CD4-positive, alpha-beta T cell (primary cell): ENCODE measurements around the gene MIOS. TPM values are rescaled to one million over a fixed set of nuclear protein-coding genes. Genes with fewer than 3 reads are reported as not detected.

ENCODE experiments used
- ATAC-seq: fragments of 200-7000 bp; cut with Tn5 transposase; one replicate; pipeline ENCODE4 v1.10.0; 2022; ENCODE audit warnings: mild to moderate bottlenecking; ENCODE audit not compliant: poor library complexity
- CTCF ChIA-PET: fragments of 350-600 bp; sonication (Branson Sonifier 250); formaldehyde crosslinking; loops from one replicate; lab custom pipeline; 2021; ENCODE audit warnings: antibody characterized with exemption, inconsistent platforms; lab: Charles Lee
- POLR2A ChIA-PET: fragments of 350-600 bp; sonication (Branson Sonifier 250); formaldehyde crosslinking; loops from one replicate; lab custom pipeline; 2021; ENCODE audit warnings: antibody characterized with exemption, inconsistent platforms; lab: Charles Lee
- DNase-seq, 14 experiments: peaks; one replicate each; pipeline ENCODE4 v3.0.0-alpha.2; 2013 to 2020; ENCODE audit warnings: mixed read lengths in 2 of 14
- H3K27ac ChIP-seq, 2 donors: one replicate each; pipeline versions ENCODE4 v1.5.1 to v1.7.0; 2013; ENCODE audit warnings: low read length in 2 of 2, low read depth in 1 of 2, mild to moderate bottlenecking in 1 of 2
- H3K27me3 ChIP-seq, 2 experiments: 1 replicate in 1 of 2; 2 replicates in 1 of 2; pipeline versions ENCODE4 v1.6.1 to v1.7.0; 2013; ENCODE audit warnings: low read length in 2 of 2, control low read depth in 1 of 2, mild to moderate bottlenecking in 1 of 2, moderate library complexity in 1 of 2; ENCODE audit not compliant: insufficient read depth in 2 of 2, control insufficient read depth in 1 of 2
- H3K36me3 ChIP-seq: one replicate; pipeline ENCODE4 v1.6.1; 2013; ENCODE audit warnings: low read length, control low read depth; ENCODE audit not compliant: insufficient read depth
- H3K4me1 ChIP-seq: one replicate; pipeline ENCODE4 v1.6.1; 2013; ENCODE audit warnings: low read length, control low read depth; ENCODE audit not compliant: insufficient read depth
- H3K4me3 ChIP-seq: one replicate; pipeline ENCODE4 v1.5.1; 2013; ENCODE audit warnings: mild to moderate bottlenecking, low read length, moderate library complexity
- H3K9me3 ChIP-seq, 2 experiments: 1 replicate in 1 of 2; 2 replicates in 1 of 2; pipeline versions ENCODE4 v1.6.1 to v1.7.0; 2013; ENCODE audit warnings: low read length in 2 of 2, mild to moderate bottlenecking in 2 of 2, control low read depth in 1 of 2, moderate library complexity in 1 of 2; ENCODE audit not compliant: control insufficient read depth in 1 of 2, insufficient read depth in 1 of 2
- H3K27ac Mint-ChIP-seq: one replicate; pipeline ENCODE4 v1.8.0; 2020; ENCODE audit warnings: mixed read lengths
- H3K27me3 Mint-ChIP-seq: one replicate; pipeline ENCODE4 v1.8.0; 2021; ENCODE audit warnings: mixed read lengths
- H3K36me3 Mint-ChIP-seq: one replicate; pipeline ENCODE4 v1.8.0; 2021; ENCODE audit warnings: low read depth, mixed read lengths
- H3K4me1 Mint-ChIP-seq: one replicate; pipeline ENCODE4 v1.8.0; 2021; ENCODE audit warnings: low read depth, mixed read lengths
- H3K4me3 Mint-ChIP-seq: one replicate; pipeline ENCODE4 v1.8.0; 2020; ENCODE audit warnings: mild to moderate bottlenecking, mixed read lengths
- H3K9me3 Mint-ChIP-seq: one replicate; pipeline ENCODE4 v1.8.0; 2020; ENCODE audit warnings: mixed read lengths
- intact Hi-C, 2 experiments: fragments of 100-400 bp; cut with DNase I in 1 of 2; cut with micrococcal nuclease in 1 of 2; formaldehyde crosslinking; loops; one replicate each; pipeline versions ENCODE4 v1.15.1 to v1.9.0; 2023 to 2025; cut with DNase I, micrococcal nuclease
- total RNA-seq, 174 experiments: library from RNA in 2 of 174; stranded (reverse) in 2 of 174; gene quantifications; one replicate each; pipeline ENCODE4 v1.2.3 and lab custom pipeline; 2021 to 2026
- TF ChIP-seq, protein P1 (sequence below): fragments of 200-600 bp; IDR thresholded peaks from one replicate; pipeline ENCODE4 v1.8.0; 2022; ENCODE audit warnings: antibody characterized with exemption, mild to moderate bottlenecking

The MIOS gene
- total RNA-seq, 2 experiments from 2014 or later = 30.8 to 33.3 TPM

DNA sequence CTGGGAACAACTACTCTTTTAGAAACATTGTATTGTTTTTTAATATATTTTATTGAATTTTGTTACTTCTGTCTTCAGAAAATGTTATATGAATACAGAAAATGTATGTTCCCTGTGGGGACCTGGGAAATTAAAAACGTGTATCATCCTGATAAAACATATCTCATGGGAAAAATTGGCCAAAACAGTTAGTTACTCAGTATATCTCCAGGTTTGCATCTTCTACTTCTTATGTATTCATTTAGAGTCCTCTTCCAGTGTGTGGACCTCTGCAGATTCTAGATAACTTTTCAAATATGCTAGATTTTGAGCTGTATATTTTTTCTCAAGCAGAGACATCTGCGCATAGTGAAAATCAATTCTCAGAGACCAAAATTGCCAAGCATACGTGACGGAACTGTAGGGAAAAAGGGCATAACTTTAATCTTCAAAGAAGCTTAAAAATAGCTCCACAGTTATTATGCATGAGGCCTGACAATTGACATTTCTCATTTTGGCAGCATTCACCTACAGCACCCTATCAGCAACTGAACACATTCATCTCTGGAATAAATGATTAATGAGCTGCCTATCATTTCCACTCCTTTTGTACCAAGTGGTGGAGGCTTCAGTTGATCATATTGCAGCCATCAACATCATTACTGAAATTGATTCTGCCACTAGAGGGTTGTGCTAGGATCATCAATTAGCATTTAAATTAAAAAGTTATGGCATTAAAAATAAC, 47.5 kb downstream of the MIOS start:
- ATAC-seq (no peak), DNase-seq (no peak)
- Mint-ChIP-seq H3K27me3 (no peaks in the 10 kb centered on the region), H3K36me3 (no peaks in the 10 kb centered on the region), H3K4me3 (no peak overlapping the region), H3K9me3 (no peaks in the 10 kb centered on the region), H3K27ac (no peak overlapping the region), H3K4me1 (peaks cover 5% of the 10 kb centered on the region)
- ChIA-PET POLR2A (no interaction called here), CTCF (no interaction called here)
- intact Hi-C loops = no loop called here
- Histone ChIP-seq H3K9me3 (no peaks in the 10 kb centered on the region), H3K4me1 (no peaks in the 10 kb centered on the region), H3K4me3 (no peak overlapping the region), H3K27ac (no peak overlapping the region), H3K27me3 (no peaks in the 10 kb centered on the region), H3K36me3 (no peaks in the 10 kb centered on the region)
- TF ChIP-seq, protein P1, sequence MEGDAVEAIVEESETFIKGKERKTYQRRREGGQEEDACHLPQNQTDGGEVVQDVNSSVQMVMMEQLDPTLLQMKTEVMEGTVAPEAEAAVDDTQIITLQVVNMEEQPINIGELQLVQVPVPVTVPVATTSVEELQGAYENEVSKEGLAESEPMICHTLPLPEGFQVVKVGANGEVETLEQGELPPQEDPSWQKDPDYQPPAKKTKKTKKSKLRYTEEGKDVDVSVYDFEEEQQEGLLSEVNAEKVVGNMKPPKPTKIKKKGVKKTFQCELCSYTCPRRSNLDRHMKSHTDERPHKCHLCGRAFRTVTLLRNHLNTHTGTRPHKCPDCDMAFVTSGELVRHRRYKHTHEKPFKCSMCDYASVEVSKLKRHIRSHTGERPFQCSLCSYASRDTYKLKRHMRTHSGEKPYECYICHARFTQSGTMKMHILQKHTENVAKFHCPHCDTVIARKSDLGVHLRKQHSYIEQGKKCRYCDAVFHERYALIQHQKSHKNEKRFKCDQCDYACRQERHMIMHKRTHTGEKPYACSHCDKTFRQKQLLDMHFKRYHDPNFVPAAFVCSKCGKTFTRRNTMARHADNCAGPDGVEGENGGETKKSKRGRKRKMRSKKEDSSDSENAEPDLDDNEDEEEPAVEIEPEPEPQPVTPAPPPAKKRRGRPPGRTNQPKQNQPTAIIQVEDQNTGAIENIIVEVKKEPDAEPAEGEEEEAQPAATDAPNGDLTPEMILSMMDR = no peak

DNA sequence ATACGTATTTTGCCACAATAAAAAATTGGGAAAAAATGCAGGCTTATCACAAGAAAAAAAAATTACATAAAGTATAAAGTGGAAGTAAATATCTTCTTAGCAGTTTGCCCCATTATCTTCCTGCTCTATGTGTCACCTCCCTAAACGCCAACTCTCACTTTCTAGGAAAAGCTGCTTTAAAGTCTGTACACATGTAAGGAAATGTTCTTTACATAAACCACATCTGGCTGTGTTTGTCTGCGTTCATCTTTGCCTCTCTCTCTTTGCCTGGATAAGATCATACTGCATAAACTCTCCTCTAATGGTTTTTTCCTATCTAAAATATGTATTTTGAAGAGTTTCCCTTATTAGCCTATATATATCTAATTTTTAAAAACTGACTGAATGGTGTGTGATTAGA, 50.9 kb downstream of the MIOS start:
- POLR2A ChIA-PET = no interaction called here
- Mint-ChIP-seq H3K36me3 (no peaks in the 10 kb centered on the region), H3K4me3 (no peak overlapping the region), H3K27ac (no peak overlapping the region), H3K9me3 (no peaks in the 10 kb centered on the region), H3K27me3 (no peaks in the 10 kb centered on the region), H3K4me1 (peaks cover 5% of the 10 kb centered on the region)
- DNase-seq (no peak), ATAC-seq (no peak)
- TF ChIP-seq, protein P1 = no peak
- Histone ChIP-seq H3K4me1 (no peaks in the 10 kb centered on the region), H3K27ac (no peak overlapping the region), H3K36me3 (no peaks in the 10 kb centered on the region), H3K4me3 (no peak overlapping the region), H3K9me3 (no peaks in the 10 kb centered on the region), H3K27me3 (no peaks in the 10 kb centered on the region)
- CTCF ChIA-PET = no interaction called here
- intact Hi-C loops = no loop called here

DNA sequence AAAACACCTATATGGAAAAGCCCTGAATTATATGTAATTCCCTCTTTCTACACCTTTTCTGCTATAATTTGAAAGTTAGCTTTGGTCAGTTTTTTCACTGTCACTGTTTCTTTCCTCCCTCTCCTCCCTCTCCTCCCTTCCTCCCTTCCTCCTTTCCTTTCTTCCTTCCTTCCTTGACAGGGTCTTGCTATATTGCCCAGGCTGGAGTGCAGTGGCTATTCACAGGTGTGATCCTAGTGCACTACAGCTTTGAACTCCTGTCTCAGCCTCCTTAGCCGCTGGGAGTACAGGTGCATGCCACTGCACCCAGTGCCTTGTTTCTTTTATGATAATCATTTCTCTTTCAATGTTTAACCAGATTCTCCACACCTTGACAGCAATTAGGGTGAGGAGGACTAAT, 51.7 kb downstream of the MIOS start:
- Mint-ChIP-seq H3K9me3 (no peaks in the 10 kb centered on the region), H3K36me3 (no peaks in the 10 kb centered on the region), H3K4me3 (no peak overlapping the region), H3K4me1 (peaks cover 5% of the 10 kb centered on the region), H3K27me3 (no peaks in the 10 kb centered on the region), H3K27ac (no peak overlapping the region)
- no peak for DNase-seq
- Histone ChIP-seq H3K27me3 (no peaks in the 10 kb centered on the region), H3K9me3 (no peaks in the 10 kb centered on the region), H3K4me1 (no peaks in the 10 kb centered on the region), H3K4me3 (no peak overlapping the region), H3K27ac (no peak overlapping the region), H3K36me3 (no peaks in the 10 kb centered on the region)
- intact Hi-C loops = no loop called here
- ChIA-PET POLR2A (no interaction called here), CTCF (no interaction called here)
- no peak for ATAC-seq
- TF ChIP-seq, protein P1 = no peak
